Kidney epithelial cell (primary cell): ENCODE measurements around the gene TRIM46. TPM values are rescaled to one million over a fixed set of nuclear protein-coding genes. Genes with fewer than 3 reads are reported as not detected.

Experiments
- DNase-seq: peaks from one replicate; pipeline ENCODE4 v3.0.0-alpha.2; 2010; ENCODE audit warnings: low read depth
- H3K27me3 ChIP-seq: 2 replicates; pipeline ENCODE4 v1.6.0; 2011; ENCODE audit warnings: low read length; ENCODE audit not compliant: control insufficient read depth, insufficient read depth
- H3K36me3 ChIP-seq: 2 replicates; pipeline ENCODE4 v1.5.1; 2011; ENCODE audit warnings: low read length; ENCODE audit not compliant: control insufficient read depth, insufficient read depth
- H3K4me3 ChIP-seq: 2 replicates; pipeline ENCODE4 v1.5.1; 2011; ENCODE audit warnings: low read depth, mild to moderate bottlenecking, control low read depth, low read length
- total RNA-seq: library from RNA; depleted of rRNA; stranded (reverse); fragments of >200 nt; gene quantifications from 2 replicates; pipeline ENCODE4 v1.2.3, GENCODE V29; 2015
- TF ChIP-seq, protein P1 (sequence below): IDR thresholded peaks from 2 replicates; pipeline ENCODE4 v1.5.1; 2011; ENCODE audit warnings: mild to moderate bottlenecking, moderate library complexity, low read length, control low read depth, inconsistent platforms; ENCODE audit not compliant: insufficient read depth, poor library complexity, severe bottlenecking

TRIM46 gene
- total RNA-seq, 1 donor from 2014 or later: 7.1 TPM

DNA sequence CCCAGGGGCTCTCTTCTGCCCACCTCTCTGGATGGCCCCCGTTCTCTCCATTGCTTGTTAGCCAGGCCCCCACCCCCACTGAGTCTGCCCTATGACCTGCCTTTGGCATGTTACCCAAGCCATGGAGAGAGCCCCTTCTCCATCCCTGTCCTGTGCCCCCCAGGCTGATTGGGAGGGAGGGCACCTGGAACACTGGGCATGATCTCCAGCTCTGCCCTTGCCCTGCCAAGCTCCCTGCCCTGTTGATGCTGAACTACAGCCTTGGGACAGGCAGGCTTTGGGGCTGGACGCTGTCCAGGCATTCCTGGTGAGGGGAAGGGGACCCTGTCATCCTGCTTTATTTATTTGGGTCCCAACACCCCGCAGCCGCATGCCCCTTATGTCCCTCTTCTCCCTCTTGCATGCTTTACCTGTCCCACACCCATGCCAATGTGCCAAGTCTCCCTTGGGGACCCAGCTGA is 10.7 kb downstream of the TRIM46 start:
- no peak for DNase-seq
- no peaks in the 10 kb centered on the region for H3K27me3 ChIP-seq
- H3K36me3 ChIP-seq: peaks cover 6% of the 10 kb centered on the region
- H3K4me3 ChIP-seq: no peak overlapping the region
- TF ChIP-seq, protein P1, sequence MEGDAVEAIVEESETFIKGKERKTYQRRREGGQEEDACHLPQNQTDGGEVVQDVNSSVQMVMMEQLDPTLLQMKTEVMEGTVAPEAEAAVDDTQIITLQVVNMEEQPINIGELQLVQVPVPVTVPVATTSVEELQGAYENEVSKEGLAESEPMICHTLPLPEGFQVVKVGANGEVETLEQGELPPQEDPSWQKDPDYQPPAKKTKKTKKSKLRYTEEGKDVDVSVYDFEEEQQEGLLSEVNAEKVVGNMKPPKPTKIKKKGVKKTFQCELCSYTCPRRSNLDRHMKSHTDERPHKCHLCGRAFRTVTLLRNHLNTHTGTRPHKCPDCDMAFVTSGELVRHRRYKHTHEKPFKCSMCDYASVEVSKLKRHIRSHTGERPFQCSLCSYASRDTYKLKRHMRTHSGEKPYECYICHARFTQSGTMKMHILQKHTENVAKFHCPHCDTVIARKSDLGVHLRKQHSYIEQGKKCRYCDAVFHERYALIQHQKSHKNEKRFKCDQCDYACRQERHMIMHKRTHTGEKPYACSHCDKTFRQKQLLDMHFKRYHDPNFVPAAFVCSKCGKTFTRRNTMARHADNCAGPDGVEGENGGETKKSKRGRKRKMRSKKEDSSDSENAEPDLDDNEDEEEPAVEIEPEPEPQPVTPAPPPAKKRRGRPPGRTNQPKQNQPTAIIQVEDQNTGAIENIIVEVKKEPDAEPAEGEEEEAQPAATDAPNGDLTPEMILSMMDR: no peak

DNA sequence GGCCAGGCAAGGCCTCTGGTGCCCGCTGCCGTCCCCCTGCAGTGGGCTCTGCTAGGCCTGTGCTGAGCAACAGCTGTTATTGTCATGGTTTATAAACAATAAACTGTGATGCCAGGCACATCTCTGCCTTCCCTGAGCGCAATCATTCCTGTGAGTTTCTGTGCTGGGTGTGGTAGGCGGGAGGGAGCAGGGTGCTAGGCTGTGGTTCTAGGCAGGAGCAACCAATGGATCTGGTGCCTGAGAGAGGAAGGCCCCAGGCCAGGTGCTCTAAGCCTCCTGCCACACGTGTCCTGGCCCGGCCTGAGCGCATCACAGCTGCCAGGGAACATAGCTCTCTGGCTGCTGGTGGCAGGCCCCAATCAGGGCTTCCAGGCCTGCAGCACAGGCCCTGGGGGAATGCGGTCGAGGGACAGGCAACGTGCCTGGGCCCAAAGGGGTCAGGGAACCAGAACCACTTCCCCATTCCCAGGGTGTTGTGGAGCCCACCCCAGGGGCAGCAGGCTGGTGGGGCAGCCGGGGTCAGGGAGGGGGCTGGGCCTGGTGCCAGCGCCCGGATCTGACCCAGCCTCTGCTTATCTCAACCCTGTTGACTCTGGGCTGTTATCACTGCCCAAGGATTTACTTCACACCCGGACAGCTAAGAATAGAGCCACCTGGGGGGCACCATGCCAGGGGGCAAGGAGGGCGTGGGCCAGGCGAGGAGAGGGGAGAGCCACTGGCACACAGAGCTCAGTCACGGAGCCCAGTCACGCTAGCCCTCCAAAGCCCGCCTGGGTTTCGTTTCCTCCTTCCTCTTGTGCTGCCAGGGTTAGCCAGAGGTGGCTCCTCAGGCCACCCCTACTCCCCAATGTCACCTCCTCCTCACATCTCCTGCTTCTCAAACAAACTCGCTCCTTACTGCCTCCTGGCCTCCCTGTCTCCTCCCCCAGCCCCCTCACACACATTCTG is 11.5 kb downstream of the TRIM46 start:
- no peak for DNase-seq
- H3K36me3 ChIP-seq: peaks cover 3% of the 10 kb centered on the region
- TF ChIP-seq, protein P1: no peak
- no peak overlapping the region for H3K4me3 ChIP-seq
- no peaks in the 10 kb centered on the region for H3K27me3 ChIP-seq

DNA sequence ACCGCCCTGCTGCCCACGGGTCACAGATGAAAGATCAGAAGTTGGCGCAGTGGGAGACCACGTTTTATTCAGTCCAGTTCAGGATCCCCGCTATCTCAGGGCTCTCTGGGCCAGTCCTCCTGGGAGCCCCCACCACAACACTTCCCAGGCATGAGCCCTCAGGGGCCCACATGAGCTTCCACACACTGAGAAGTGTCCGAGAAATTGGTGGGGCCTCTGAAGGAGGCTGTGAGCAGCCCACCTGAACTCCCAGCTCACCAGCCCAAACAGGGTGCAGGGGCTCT is 12.1 kb downstream of the TRIM46 start:
- H3K27me3 ChIP-seq: no peaks in the 10 kb centered on the region
- DNase-seq: no peak
- peaks cover 3% of the 10 kb centered on the region for H3K36me3 ChIP-seq
- no peak overlapping the region for H3K4me3 ChIP-seq
- TF ChIP-seq, protein P1: no peak

DNA sequence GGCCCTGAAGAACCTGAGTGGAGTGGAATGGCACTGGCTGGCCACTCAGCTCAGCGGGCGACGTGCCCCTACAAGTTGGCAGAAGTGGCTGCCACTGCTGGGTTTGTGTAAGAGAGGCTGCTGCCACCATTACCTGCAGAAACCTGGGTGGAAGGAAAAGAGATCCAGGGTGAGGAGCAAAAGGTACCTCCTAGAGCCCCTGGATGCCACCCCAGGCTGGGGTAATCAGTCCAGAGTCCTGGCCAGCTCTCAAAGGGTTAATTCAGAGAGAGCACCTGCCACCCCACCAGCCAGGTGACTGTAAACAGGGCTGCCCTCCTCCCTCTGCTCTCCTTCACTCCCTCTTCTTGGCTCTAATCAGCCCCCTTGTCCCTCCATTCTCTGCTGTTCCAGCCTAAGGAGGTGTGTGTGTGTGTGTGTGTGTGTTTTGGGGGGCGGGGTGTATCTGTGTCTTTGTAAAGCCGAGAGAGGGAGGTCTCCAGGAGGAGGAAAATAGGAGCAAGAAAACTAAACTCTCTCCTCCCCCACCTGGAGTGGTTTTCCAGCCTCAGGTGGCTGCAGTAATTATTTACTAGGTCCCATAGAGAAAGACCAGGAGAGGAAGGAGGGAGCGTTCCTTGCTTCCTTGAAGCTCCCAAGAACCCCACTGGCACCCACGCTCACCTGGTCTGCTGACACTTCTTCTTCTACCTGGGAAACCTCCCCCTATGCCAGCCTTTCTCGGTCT is 12.6 kb downstream of the TRIM46 start:
- DNase-seq: no peak
- peaks cover 3% of the 10 kb centered on the region for H3K36me3 ChIP-seq
- H3K27me3 ChIP-seq: no peaks in the 10 kb centered on the region
- H3K4me3 ChIP-seq: no peak overlapping the region
- TF ChIP-seq, protein P1: no peak

- peaks cover 3% of the 10 kb centered on the region for H3K36me3 ChIP-seq
- H3K4me3 ChIP-seq: no peak overlapping the region
- TF ChIP-seq, protein P1: no peak
- no peaks in the 10 kb centered on the region for H3K27me3 ChIP-seq
- no peak for DNase-seq
Observed at GRCh38 chr1:155186794-155187455, 13.3 kb downstream of the TRIM46 start.
